ENCODE data around the gene MOB1A.
"Not testable (repeated sequence)": the region's sequence is repeated elsewhere in the genome, so short reads cannot be mapped to it uniquely, and the experiment has no call there.

MOB1A gene

GRCh38 chr2:74198461-74199274, 20.0 kb upstream of the MOB1A start, which contains the start of gene MTHFD2:
MTHFD2 (plus strand) TSS chr2:74198615; CDS start chr2:74198642, 27 bp downstream.
- DNase-seq (ENCODE audit: low spot score) = peak; percentile 94

DNA sequence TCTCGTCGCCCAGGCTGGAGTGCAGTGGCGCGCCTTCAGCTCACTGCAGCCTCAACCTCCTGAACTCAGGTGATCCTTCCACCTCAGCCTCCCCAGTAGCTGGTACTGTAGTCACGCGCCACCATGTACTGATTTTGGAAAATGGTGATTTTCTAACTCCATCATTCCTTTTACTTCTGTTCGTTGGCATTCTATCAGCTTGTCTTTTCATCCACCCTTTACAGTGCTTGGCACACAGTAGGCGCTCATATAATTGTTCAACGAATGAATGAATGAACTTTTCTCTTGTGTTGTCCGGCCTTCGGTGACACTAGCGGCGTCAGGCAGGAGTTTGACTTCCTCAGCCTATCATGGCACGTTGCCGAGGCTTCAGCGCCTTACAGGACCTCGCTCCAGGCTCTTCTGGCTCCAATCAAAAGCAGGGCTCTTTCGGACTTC, 19.4 kb upstream of the MOB1A start:
- DNase-seq (ENCODE audit: low spot score) = no peak

- DNase-seq (ENCODE audit: low spot score) = no peak
Observed at GRCh38 chr2:74197049-74197448, 18.4 kb upstream of the MOB1A start.

GRCh38 chr2:74194799-74195198, 16.1 kb upstream of the MOB1A start:
- DNase-seq (ENCODE audit: low spot score) = no peak

GRCh38 chr2:74191596-74192380, 13.1 kb upstream of the MOB1A start:
- DNase-seq (ENCODE audit: low spot score) = no peak

GRCh38 chr2:74188696-74189095, 10.0 kb upstream of the MOB1A start:
- DNase-seq (ENCODE audit: low spot score) = no peak

DNA sequence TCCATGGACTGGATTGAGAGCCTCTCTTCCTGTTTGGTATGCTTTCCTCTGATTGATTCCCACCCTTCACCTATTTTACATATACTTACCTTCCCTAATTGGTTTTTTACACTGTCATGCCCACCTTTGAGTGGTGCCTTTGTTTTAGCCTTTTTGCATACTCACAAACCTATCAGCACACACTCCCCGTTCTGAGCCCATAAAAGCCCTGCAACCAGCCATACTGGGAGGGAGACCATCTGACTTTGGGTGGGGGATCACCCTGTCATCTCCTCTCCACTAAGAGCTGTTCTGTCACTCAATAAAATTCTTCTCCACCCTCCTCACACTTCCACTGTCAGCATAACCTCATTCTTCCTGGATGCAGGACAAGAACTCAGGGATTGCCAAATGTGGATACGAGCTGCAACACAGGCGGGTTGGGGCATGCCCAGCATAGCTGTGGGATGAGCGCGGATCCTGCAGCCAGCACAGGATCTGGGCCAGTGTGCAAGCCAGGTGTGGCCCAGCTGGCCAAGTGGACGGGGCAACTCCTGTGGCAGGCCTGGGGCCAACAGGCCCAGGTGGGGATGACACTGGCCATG, 9.4 kb upstream of the MOB1A start:
- DNase-seq (ENCODE audit: low spot score) = no peak

DNA sequence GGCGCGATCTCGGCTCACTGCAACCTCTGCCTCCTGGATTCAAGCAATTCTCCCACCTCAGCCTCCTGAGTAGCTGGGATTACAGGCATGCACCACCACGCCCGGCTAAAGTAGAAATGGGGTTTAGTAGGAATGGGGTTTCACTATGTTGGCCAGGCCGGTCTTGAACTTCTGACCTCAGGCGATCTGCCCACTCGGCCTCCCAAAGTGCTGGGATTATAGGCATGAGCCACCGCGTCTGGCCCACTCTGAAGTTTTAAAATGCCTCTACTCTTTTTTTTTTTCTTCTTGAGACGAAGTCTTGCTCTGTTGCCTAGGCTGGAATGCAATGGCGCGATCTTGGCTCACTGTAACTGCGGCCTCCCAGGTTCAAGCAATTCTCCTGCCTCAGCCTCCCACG, 8.0 kb upstream of the MOB1A start:
- not testable (repeated sequence) for DNase-seq (ENCODE audit: low spot score)

DNA sequence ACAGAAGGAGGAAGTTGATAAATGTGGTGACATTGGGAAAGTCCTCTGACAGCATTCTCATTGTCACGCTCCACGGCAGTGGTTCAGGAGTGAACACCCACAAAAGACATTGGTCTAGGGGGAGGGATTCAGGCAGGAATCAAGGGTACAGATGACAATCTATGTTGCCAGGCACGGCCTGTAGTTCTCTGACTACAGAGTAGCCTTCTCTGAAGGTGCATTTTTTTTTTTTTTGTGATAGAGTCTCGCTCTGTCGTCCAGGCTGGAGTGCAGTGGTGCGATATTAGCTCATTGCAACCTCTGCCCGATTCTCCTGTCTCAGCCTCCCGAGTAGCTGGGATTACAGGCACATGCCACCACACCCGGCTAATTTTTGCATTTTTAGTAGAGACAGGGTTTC, 7.4 kb upstream of the MOB1A start:
- no peak for DNase-seq (ENCODE audit: low spot score)

DNA sequence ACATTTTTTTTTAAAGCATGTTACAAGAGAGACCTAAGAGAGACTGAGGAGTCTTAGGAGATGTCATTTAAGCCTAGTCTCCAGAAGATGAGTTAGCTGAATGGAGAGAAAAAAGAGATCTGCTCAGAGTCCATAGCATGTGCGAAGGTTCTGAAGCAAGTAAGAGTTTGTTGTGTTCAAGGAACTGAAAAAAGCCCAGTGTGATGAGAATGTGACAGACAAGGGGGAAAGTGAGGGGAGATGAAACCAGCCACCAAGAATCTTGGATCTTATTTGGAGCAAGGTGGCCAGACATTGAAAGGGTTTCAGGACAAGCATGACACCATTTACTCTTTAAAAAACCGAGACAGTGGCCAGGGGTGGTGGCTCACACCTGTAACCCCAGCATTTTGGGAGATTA, 5.2 kb upstream of the MOB1A start:
- no peak for DNase-seq (ENCODE audit: low spot score)

GRCh38 chr2:74181739-74182138, 3.1 kb upstream of the MOB1A start:
- no peak for DNase-seq (ENCODE audit: low spot score)

- no peak for DNase-seq (ENCODE audit: low spot score)
Observed at GRCh38 chr2:74179063-74179865, 585 bp upstream of the MOB1A start.

DNA sequence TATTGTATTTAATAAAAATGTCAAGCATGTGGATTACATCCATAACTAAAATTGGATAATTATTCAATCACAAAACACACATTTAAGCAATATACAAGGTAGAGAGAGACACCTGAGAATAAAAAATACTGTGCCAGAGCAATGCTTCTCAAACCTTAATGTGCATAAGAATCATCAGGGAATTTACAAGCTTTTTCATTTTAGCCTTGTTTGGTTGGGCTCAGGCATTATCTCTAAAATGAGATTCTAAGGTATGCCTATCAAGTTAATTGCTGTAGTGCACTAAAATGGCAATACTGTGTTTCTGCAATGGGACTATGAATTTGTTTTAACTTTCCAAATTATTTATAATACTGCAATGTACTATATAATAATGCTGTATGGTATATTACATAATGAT, 983 bp downstream of the MOB1A start:
- no peak for DNase-seq (ENCODE audit: low spot score)

- no peak for DNase-seq (ENCODE audit: low spot score)
Observed at GRCh38 chr2:74174909-74175308, 3.8 kb downstream of the MOB1A start.

DNA sequence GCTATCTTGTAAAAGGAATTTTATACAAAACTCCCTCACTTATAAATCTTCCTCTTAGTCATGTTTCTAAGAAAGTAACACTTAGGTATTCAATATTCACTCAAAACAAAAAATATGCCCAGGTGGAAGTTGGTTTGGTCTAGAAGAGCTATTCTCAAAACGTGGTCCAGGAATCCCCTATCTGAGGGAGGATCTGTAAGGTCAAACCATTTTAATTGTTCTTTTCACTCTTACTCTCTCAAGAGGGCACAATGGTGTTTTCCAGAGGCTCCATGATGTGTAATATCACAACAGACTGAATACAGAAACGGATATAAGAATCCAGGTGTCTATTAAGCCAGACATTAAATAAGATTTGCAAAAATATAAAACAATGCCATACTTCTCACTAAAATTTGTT, 9.9 kb downstream of the MOB1A start:
- DNase-seq (ENCODE audit: low spot score) = no peak

GRCh38 chr2:74164761-74165160, 13.9 kb downstream of the MOB1A start:
- no peak for DNase-seq (ENCODE audit: low spot score)

DNA sequence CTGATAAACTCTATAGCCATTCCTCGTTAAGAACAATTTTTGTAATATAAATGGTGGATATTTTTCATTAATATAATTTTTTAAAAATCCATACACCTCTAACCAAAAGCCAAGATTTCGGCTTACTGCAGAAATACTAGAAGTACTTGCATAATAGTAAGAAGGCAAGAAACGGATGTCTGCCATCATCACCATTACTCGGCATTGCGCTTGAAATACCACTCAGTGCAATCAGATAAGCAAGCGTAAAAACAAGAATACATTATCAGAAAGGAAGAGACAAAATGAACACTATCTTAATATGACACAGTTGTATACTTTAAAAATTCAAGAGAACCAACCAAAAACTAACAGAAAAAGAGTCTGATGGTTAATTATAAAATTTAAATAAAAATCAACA, 15.7 kb downstream of the MOB1A start:
- DNase-seq (ENCODE audit: low spot score) = no peak

DNA sequence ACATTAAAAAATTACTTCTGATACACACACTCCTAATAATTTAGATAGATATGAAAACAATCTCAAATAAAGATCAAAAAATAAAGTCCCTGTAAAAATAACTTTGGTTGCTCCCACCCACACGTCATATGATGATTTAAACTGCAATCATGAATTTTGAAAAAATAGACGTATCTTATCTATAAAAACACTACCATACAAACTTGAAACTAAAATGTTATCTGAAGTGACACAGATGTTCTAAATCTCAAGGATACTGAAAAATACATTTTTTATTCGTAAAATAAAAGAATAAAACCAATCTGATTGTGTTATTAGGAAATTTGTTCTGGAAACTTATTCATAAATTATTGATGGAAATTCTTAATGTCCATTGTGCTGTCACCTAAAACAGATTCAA, 22.8 kb downstream of the MOB1A start:
- no peak for DNase-seq (ENCODE audit: low spot score)

GRCh38 chr2:74152954-74153353, 25.7 kb downstream of the MOB1A start:
- DNase-seq (ENCODE audit: low spot score) = no peak

DNA sequence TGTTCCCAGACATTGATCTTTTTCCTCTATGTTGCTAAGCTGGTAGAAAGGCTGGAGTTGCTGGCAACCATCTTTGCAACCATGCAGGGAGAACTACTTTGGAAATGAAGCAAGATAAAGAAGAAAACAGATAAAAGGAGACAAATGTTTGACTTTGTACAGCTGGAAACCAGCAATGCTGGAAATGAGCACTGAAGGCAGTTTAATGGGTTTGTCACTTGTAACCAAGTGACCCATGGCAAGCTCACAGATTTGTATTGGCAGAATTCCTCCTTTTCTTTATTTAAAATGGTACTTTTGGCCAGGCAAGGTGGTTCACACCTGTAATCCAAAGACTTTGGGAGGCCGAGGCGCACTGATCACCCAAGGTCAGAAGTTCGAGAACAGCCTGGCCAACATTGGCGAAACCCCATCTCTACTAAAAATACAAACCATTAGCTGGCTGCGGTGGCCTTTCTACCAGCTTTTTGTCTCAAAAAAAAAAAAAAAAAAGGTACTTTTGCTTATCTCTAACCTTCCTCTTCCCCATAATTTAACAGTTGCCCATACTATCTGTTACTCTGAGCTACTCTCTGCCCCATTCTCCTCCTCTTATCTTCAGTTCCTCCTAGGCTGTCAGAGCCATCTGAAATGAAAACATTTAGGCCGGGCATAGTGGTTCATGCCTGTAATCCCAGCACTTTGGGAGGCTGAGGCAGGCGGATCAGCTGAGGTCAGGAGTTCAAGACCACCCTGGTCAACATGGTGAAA, 28.9 kb downstream of the MOB1A start:
- DNase-seq (ENCODE audit: low spot score) = no peak

GRCh38 chr2:74149247-74149525, 29.5 kb downstream of the MOB1A start:
- DNase-seq (ENCODE audit: low spot score) = no peak

Data from left forelimb (tissue), 1 donor.